T-cell (primary cell): Measurements from ENCODE around the gene SIRPA. TPM values are rescaled to one million over a fixed set of nuclear protein-coding genes. Genes with fewer than 3 reads are reported as not detected.

Experiments used
- ATAC-seq, 4 experiments: fragments of 200-7000 bp in 3 of 4; fragments of 150-1000 bp in 1 of 4; cut with Tn5 transposase; replicated peaks in 1 of 4; 1 replicate in 3 of 4; 2 replicates in 1 of 4; pipeline ENCODE4 v1.10.0; 2021; ENCODE audit warnings: moderate library complexity in 3 of 4, mild to moderate bottlenecking in 2 of 4, moderate number of reproducible peaks in 1 of 4
- CTCF ChIA-PET, 2 donors: fragments of 300-600 bp; sonication (Branson Sonifier 250); formaldehyde crosslinking; loops; one replicate each; lab custom pipeline; 2022; ENCODE audit warnings: antibody characterized with exemption in 2 of 2; lab: Charles Lee
- POLR2A ChIA-PET, 2 donors: fragments of 300-600 bp; sonication (Branson Sonifier 250); formaldehyde crosslinking; loops; one replicate each; lab custom pipeline; 2022; ENCODE audit warnings: antibody characterized with exemption in 2 of 2; lab: Charles Lee
- DNase-seq, 35 experiments: peaks; one replicate each; pipeline versions ENCODE4 v3.0.0 to v3.0.0-alpha.2; 2013 to 2023
- H3K27ac ChIP-seq: one replicate; pipeline ENCODE4 v1.5.1; 2013; ENCODE audit warnings: low read length
- H3K27me3 ChIP-seq, 2 experiments: replicated peaks in 1 of 2; 1 replicate in 1 of 2; 2 replicates in 1 of 2; pipeline versions ENCODE4 v1.6.1 to v1.7.0; 2013; ENCODE audit warnings: low read length in 1 of 2, mixed read lengths in 1 of 2; ENCODE audit not compliant: control insufficient read depth in 2 of 2, insufficient read depth in 2 of 2; ENCODE audit errors: extremely low read depth in 1 of 2
- H3K36me3 ChIP-seq, 2 donors: 1 replicate in 1 of 2; 2 replicates in 1 of 2; pipeline versions ENCODE4 v1.6.1 to v1.7.0; 2013; ENCODE audit warnings: low read length in 1 of 2; ENCODE audit not compliant: control insufficient read depth in 2 of 2, insufficient read depth in 1 of 2; ENCODE audit errors: extremely low read depth in 1 of 2
- H3K4me1 ChIP-seq, 2 experiments: 1 replicate in 1 of 2; 2 replicates in 1 of 2; pipeline versions ENCODE4 v1.6.1 to v1.7.0; 2013; ENCODE audit warnings: low read length in 2 of 2, mixed read lengths in 1 of 2; ENCODE audit not compliant: insufficient read depth in 2 of 2, control insufficient read depth in 1 of 2; ENCODE audit errors: extremely low read depth in 1 of 2
- H3K4me3 ChIP-seq, 2 donors: 1 replicate in 1 of 2; 2 replicates in 1 of 2; pipeline versions ENCODE4 v1.5.1 to v1.7.0; 2013; ENCODE audit warnings: mild to moderate bottlenecking in 2 of 2, low read length in 1 of 2, moderate library complexity in 1 of 2; ENCODE audit not compliant: control insufficient read depth in 1 of 2; ENCODE audit errors: extremely low read depth in 1 of 2
- H3K9me3 ChIP-seq: 2 replicates; pipeline ENCODE4 v1.7.0; 2013
- H3K27ac Mint-ChIP-seq, 2 donors: one replicate each; pipeline ENCODE4 v1.8.0; 2020 to 2021; ENCODE audit warnings: mild to moderate bottlenecking in 2 of 2, mixed read lengths in 2 of 2
- H3K27me3 Mint-ChIP-seq, 2 donors: one replicate each; pipeline ENCODE4 v1.8.0; 2021 to 2022; ENCODE audit warnings: mixed read lengths in 2 of 2
- H3K36me3 Mint-ChIP-seq: one replicate; pipeline ENCODE4 v1.8.0; 2021; ENCODE audit warnings: mixed read lengths
- H3K4me1 Mint-ChIP-seq, 3 donors: one replicate each; pipeline ENCODE4 v1.8.0; 2020 to 2022; ENCODE audit warnings: mixed read lengths in 3 of 3, mild to moderate bottlenecking in 1 of 3
- H3K4me3 Mint-ChIP-seq, 3 donors: one replicate each; pipeline ENCODE4 v1.8.0; 2020 to 2022; ENCODE audit warnings: mild to moderate bottlenecking in 3 of 3, mixed read lengths in 3 of 3, moderate library complexity in 3 of 3
- H3K9me3 Mint-ChIP-seq, 3 donors: one replicate each; pipeline ENCODE4 v1.8.0; 2020 to 2022; ENCODE audit warnings: mixed read lengths in 3 of 3
- WGBS: methylation state at CpG from one replicate; pipeline ENCODE4 v1.1.5; 2013; ENCODE audit warnings: missing lambda C conversion rate; ENCODE audit not compliant: insufficient coverage; 5-methylcytosine and 5-hydroxymethylcytosine counted together
- total RNA-seq, 35 experiments: library from RNA in 6 of 35; stranded (reverse) in 6 of 35; fragments of 120-200 nt in 1 of 35; gene quantifications; one replicate each; pipeline versions ENCODE4 v1.2.1 to v1.2.4 and lab custom pipeline; 2013 to 2026

Gene SIRPA
- total RNA-seq, 5 donors from 2014 or later (not counting 1 experiment from before 2014, with no cell fraction given), result 0.15 to 0.72 (median 0.50) TPM; not detected in 1

DNA sequence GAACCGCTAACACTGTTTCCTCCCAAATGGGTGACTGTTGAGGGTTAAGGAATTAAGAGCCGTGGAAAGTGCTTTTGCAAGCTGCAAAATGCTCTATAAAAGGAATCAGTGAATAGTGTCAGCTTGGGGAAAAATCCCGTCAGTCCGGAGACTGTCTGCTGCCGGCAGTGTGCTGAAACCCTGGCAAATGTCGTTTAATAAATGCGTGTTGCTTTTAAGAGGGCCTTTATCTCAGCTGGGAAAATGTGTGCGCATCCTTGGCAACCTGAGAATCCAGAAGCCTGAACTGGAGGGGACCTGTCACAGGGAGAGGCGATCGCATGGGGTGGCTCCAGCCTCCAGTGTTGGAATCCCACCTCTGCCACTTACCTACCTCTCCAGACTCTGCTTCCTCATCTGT lies 9.8 kb downstream of the SIRPA start:
- Mint-ChIP-seq H3K9me3 (no peaks in the 10 kb centered on the region), H3K27me3 (peaks cover 30 to 40% of the 10 kb centered on the region in 2 donors), H3K4me3 (no peak overlapping the region), H3K27ac (no peak overlapping the region), H3K4me1 (no peaks in the 10 kb centered on the region), H3K36me3 (no peaks in the 10 kb centered on the region)
- ChIA-PET POLR2A (no interaction called here), CTCF (no interaction called here)
- H3K4me1 ChIP-seq, result no peaks in the 10 kb centered on the region
- no peak overlapping the region for H3K4me3 ChIP-seq
- no peaks in the 10 kb centered on the region for H3K36me3 ChIP-seq
- 94% methylated on average over 7 of the region's 10 CpGs for WGBS
- no peak overlapping the region for H3K27ac ChIP-seq
- no peaks in the 10 kb centered on the region for H3K9me3 ChIP-seq
- DNase-seq (no peak), ATAC-seq (no peak)
- peaks cover 0 to 50% of the 10 kb centered on the region in 2 experiments for H3K27me3 ChIP-seq

DNA sequence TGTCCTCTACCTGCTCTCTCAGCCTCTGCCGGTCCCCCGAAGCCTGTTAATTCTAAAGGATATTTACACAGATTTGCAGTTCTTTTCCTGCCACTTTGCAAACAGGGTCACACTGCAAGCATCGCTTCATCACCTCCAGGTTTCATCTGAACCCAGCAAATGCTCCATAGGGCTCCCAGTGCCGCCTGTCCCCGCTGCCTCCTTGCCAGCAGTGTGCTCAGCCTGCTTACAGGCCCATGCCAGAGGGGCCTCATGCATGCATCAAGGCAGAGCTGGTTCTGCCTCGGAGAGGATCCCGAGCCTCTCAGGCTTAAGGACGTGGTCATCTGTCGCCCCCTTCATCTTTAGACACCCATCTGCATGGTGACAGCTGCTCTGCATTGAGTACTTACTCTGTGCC lies 10.5 kb downstream of the SIRPA start:
- DNase-seq (no peak), ATAC-seq (no peak)
- Mint-ChIP-seq H3K27me3 (peaks cover 30 to 37% of the 10 kb centered on the region in 2 donors), H3K9me3 (no peaks in the 10 kb centered on the region), H3K36me3 (no peaks in the 10 kb centered on the region), H3K4me3 (no peak overlapping the region), H3K4me1 (no peaks in the 10 kb centered on the region), H3K27ac (no peak overlapping the region)
- Histone ChIP-seq H3K4me3 (no peak overlapping the region), H3K9me3 (no peaks in the 10 kb centered on the region), H3K4me1 (no peaks in the 10 kb centered on the region), H3K36me3 (no peaks in the 10 kb centered on the region), H3K27ac (no peak overlapping the region), H3K27me3 (peaks cover 0 to 43% of the 10 kb centered on the region in 2 experiments)
- 80% methylated on average over 4 of the region's 9 CpGs for WGBS
- CTCF ChIA-PET, result no interaction called here
- POLR2A ChIA-PET, result no interaction called here

DNA sequence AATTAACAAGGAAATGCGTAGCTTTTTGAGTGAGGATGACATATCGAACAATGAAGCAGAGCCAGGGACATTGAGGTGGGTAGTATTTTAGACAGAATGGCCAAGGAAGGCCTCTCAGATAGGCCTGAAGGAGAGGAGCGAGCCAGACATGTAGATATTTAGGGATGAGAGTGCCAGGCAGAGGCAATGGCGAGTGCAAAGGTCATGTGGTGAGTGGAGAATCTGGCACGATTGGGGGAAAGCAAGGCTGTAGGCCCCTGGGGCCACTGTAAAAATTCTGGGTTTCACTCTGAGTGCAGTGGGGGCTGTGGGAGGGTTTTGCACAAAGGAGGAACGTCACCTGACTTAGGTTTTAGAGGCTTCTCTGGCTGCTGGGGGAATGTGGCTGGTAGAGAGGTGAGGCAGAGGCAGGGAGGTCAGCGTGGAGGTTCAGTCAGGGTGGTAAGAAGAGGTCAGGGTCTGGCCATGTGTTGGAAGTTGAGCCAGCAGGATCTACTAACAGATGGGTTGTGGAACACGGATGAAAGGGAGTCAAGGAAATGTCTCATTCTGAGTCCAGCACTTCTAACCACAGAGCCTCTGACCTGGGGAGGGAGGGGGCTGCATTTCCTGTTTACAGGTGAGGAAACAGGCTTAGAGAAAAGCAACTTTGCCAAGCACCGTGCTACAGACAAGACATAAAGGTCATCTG lies 11.3 kb downstream of the SIRPA start:
- H3K4me1 Mint-ChIP-seq, result no peaks in the 10 kb centered on the region
- no peaks in the 10 kb centered on the region for H3K9me3 ChIP-seq
- DNase-seq (no peak), ATAC-seq (no peak)
- H3K27me3 Mint-ChIP-seq, result peaks cover 28 to 34% of the 10 kb centered on the region in 2 donors
- WGBS, result 60% methylated on average over 8 of the region's 9 CpGs
- H3K27ac Mint-ChIP-seq, result no peak overlapping the region
- H3K4me3 ChIP-seq, result no peak overlapping the region
- H3K27me3 ChIP-seq, result peaks cover 0 to 39% of the 10 kb centered on the region in 2 experiments
- H3K36me3 Mint-ChIP-seq, result no peaks in the 10 kb centered on the region
- ChIA-PET CTCF (interaction anchor here in 1 of 2 donors (0.5 kb wide), 1 partner anchor 1570 kb away, joined by 5 read pairs; no protein-coding TSS in a partner anchor), POLR2A (no interaction called here)
- H3K36me3 ChIP-seq, result no peaks in the 10 kb centered on the region
- no peak overlapping the region for H3K27ac ChIP-seq
- no peak overlapping the region for H3K4me3 Mint-ChIP-seq
- no peaks in the 10 kb centered on the region for H3K4me1 ChIP-seq
- no peaks in the 10 kb centered on the region for H3K9me3 Mint-ChIP-seq

DNA sequence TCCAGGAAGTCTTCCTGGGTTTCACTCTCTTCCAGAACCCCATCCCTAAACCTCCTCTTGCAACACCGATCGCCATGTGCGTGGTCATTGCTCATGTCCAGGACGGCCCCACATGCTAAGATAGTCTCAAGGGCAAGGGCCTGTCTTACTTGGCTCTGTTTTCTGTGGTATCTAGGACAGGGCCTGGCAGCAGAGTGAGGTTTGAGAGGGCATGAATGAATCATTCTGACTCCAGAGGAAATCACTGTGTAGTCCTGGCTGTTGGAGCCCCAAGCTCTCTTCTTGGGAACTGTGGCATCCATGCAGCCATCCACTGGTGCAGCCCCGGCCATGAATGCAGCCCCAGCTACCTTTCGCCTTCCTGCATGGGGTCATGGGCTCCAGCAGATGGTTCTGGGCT lies 12.4 kb downstream of the SIRPA start:
- 88% methylated on average over 3 of the region's 6 CpGs for WGBS
- H3K4me1 Mint-ChIP-seq, result no peaks in the 10 kb centered on the region

DNA sequence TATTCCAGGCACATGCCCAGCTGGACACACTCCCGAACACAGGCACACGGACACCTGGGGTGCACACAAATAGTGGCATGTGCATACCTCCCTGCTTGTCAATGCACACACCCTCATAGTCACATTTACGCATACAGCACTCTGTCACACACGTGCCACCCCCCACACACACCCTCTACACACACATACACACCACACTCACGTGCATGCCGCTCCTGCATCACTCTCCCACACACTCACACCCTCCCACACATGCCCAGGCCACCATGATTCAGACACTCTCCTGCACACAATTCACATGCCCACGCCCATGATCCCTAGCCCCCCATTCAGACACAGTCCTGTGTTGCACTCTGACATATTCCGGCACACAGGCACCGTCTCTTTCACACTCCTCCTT lies 13.0 kb downstream of the SIRPA start:
- DNase-seq, result no peak
- CTCF ChIA-PET, result no interaction called here
- Mint-ChIP-seq H3K27me3 (peaks cover 24 to 27% of the 10 kb centered on the region in 2 donors), H3K4me1 (no peaks in the 10 kb centered on the region), H3K4me3 (no peak overlapping the region), H3K36me3 (no peaks in the 10 kb centered on the region), H3K9me3 (no peaks in the 10 kb centered on the region), H3K27ac (no peak overlapping the region)
- H3K4me3 ChIP-seq, result no peak overlapping the region
- WGBS, result 77% methylated on average over 8 of the region's 9 CpGs
- H3K36me3 ChIP-seq, result no peaks in the 10 kb centered on the region
- no peak for ATAC-seq
- H3K9me3 ChIP-seq, result no peaks in the 10 kb centered on the region
- no peaks in the 10 kb centered on the region for H3K4me1 ChIP-seq
- POLR2A ChIA-PET, result no interaction called here
- H3K27me3 ChIP-seq, result peaks cover 0 to 28% of the 10 kb centered on the region in 2 experiments
- H3K27ac ChIP-seq, result no peak overlapping the region

More for the DNA sequence above, 12.4 kb downstream of the SIRPA start:
- H3K4me1 ChIP-seq, result no peaks in the 10 kb centered on the region
- H3K27ac Mint-ChIP-seq, result no peak overlapping the region
- no peak overlapping the region for H3K4me3 ChIP-seq
- H3K27me3 Mint-ChIP-seq, result peaks cover 24 to 26% of the 10 kb centered on the region in 2 donors
- peaks cover 0 to 32% of the 10 kb centered on the region in 2 experiments for H3K27me3 ChIP-seq
- no peak overlapping the region for H3K4me3 Mint-ChIP-seq
- no peaks in the 10 kb centered on the region for H3K36me3 Mint-ChIP-seq
- DNase-seq (no peak), ATAC-seq (no peak)
- no peaks in the 10 kb centered on the region for H3K9me3 ChIP-seq
- H3K9me3 Mint-ChIP-seq, result no peaks in the 10 kb centered on the region
- H3K36me3 ChIP-seq, result no peaks in the 10 kb centered on the region
- ChIA-PET POLR2A (no interaction called here), CTCF (no interaction called here)
- H3K27ac ChIP-seq, result no peak overlapping the region

DNA sequence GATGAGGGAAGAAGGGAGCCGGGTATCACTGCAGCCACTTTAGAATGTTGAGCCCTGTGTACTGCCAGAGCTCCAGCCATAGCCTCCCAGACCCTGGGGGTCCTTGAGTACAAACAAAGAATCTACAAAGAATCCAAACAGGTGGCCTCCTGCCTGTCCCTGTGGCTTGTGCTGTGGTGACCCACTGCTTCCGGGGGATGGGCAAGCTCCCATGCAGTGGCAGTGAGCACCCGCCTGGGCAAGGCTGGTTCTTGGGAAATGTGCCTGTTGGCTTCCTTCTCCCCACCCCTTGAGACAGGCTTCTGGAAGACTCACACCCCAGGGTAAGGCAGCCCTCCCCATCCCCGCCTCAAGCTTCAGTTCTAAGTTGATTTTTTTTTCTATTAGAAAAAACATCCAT lies 13.9 kb downstream of the SIRPA start:
- H3K36me3 ChIP-seq, result no peaks in the 10 kb centered on the region
- Mint-ChIP-seq H3K27ac (no peak overlapping the region), H3K9me3 (no peaks in the 10 kb centered on the region), H3K36me3 (no peaks in the 10 kb centered on the region), H3K27me3 (peaks cover 19 to 24% of the 10 kb centered on the region in 2 donors), H3K4me3 (no peak overlapping the region), H3K4me1 (no peaks in the 10 kb centered on the region)
- ATAC-seq, result no peak
- peaks cover 0 to 24% of the 10 kb centered on the region in 2 experiments for H3K27me3 ChIP-seq
- ChIA-PET CTCF (no interaction called here), POLR2A (no interaction called here)
- 67% methylated on average over 1 of the region's 4 CpGs for WGBS
- no peak overlapping the region for H3K27ac ChIP-seq
- H3K4me1 ChIP-seq, result no peaks in the 10 kb centered on the region
- no peak overlapping the region for H3K4me3 ChIP-seq
- no peak for DNase-seq
- H3K9me3 ChIP-seq, result no peaks in the 10 kb centered on the region
